Epithelial cell of esophagus (primary cell): Measurements from ENCODE around the gene PTPRN2.

Source experiments
- DNase-seq: peaks from one replicate; pipeline ENCODE4 v3.0.0; 2010; ENCODE audit warnings: low read depth
- H3K4me3 ChIP-seq: 2 replicates; pipeline ENCODE4 v1.5.1; 2011; ENCODE audit warnings: mild to moderate bottlenecking, low read length, control low read depth
- CTCF ChIP-seq: IDR thresholded peaks from 2 replicates; pipeline ENCODE4 v1.5.1; 2011; ENCODE audit warnings: low read depth, mild to moderate bottlenecking, low read length, control low read depth, inconsistent platforms; ENCODE audit not compliant: insufficient read depth; ENCODE audit errors: missing control alignments

Gene PTPRN2

DNA sequence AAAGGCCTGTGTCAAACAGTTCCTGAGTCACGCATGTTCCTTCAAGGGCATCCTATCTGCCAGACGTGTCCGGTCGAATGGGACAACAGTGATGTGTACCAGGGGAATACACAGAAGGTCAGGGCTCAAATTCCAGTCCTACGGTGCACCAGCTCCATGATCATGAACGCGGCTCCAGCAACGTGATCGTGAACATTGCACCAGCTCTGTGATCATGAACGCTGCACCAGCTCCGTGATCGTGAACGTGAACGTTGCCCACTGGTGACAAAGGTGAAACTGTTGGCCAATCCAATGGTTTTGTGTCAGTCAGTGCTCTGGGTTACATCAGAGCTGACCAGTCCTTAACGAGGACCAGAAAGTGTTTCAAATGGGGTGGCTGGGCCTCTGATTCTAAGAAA lies 4.3 kb upstream of the PTPRN2 start:
- no peak for DNase-seq
- TF ChIP-seq CTCF: no peak
- H3K4me3 ChIP-seq: no peak overlapping the region

DNA sequence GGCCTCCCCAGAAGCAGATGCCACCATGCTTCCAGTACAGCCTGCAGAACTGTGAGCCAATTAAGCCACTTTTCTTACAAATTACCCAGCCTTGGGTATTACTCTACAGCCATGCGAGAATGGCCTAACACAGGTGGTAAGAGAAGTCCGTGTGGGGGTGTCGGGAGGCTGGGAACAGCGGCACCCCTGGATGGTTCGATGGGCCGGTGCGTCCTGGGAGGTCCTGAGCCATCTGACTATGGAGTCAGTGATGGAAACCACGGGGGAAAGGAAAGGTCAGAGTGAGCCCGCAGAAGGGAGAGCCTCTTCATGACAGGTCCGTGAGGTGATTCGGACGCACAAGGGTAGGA lies 2.5 kb upstream of the PTPRN2 start:
- TF ChIP-seq CTCF: no peak
- no peak for DNase-seq
- H3K4me3 ChIP-seq: no peak overlapping the region

DNA sequence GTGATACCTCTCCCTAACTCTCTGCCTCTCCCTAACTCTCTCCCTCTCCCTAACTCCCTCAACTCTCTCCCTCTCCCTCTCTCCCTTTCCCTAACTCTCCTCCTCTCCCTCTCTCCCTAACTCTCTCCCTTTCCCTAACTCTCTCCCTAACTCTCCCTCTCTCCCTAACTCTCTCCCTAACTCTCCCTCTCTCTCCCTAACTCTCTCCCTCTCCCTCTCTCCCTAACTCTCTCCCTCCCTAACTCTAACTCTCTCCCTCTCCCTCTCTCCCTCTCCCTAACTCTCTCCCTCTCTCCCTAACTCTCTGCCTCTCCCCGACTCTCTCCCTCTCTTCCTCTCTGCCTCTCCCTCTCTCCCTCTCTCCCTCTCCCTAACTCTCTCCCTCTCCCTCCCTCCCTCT lies 2.0 kb upstream of the PTPRN2 start:
- no peak overlapping the region for H3K4me3 ChIP-seq
- no peak for DNase-seq
- no peak for TF ChIP-seq CTCF

GRCh38 chr7:158588878-158589442 lies 1.3 kb upstream of the PTPRN2 start:
- DNase-seq: no peak
- TF ChIP-seq CTCF: no peak
- no peak overlapping the region for H3K4me3 ChIP-seq

GRCh38 chr7:158588085-158588877 lies 658 bp upstream of the PTPRN2 start:
- TF ChIP-seq CTCF: no peak
- DNase-seq: no peak
- no peak overlapping the region for H3K4me3 ChIP-seq

- H3K4me3 ChIP-seq: no peak overlapping the region
- TF ChIP-seq CTCF: no peak
These were observed 993 bp downstream of the PTPRN2 start for GRCh38 chr7:158586499-158587161.

More at GRCh38 chr7:158586499-158587161, 993 bp downstream of the PTPRN2 start:
- no peak for DNase-seq
